RCC 7860 (cell line): Measurements from ENCODE around the gene GMEB2.
A peak's percentile ranks its signal among the peaks of the same experiment; 100 is the strongest.

Experiments
- DNase-seq: peaks from one replicate; pipeline ENCODE4 v3.0.0-alpha.2; 2015; ENCODE audit warnings: low spot score
- FAIRE-seq: peaks from 2 replicates; lab custom pipeline; 2012; peaks lifted over from hg19 to GRCh38; lab: Jason Lieb, UNC

Gene GMEB2

DNA sequence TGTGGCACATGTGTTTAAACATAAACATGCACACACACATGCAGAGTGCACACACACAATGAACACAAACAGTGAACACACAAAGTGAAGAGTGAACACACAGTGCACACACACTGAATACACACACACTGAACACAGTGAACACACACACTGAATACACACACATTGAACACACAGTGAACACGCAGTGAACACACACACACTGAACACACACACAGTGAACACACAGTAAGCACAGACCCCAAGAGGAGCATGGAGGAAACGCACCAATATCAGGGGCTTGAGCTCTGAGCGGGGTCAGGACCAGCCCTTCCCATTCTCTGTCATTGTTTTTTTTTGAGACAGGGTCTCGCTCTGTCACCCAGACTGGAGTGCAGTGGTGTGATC, 35.8 kb downstream of the GMEB2 start:
- no peak for DNase-seq
- FAIRE-seq, result no peak

DNA sequence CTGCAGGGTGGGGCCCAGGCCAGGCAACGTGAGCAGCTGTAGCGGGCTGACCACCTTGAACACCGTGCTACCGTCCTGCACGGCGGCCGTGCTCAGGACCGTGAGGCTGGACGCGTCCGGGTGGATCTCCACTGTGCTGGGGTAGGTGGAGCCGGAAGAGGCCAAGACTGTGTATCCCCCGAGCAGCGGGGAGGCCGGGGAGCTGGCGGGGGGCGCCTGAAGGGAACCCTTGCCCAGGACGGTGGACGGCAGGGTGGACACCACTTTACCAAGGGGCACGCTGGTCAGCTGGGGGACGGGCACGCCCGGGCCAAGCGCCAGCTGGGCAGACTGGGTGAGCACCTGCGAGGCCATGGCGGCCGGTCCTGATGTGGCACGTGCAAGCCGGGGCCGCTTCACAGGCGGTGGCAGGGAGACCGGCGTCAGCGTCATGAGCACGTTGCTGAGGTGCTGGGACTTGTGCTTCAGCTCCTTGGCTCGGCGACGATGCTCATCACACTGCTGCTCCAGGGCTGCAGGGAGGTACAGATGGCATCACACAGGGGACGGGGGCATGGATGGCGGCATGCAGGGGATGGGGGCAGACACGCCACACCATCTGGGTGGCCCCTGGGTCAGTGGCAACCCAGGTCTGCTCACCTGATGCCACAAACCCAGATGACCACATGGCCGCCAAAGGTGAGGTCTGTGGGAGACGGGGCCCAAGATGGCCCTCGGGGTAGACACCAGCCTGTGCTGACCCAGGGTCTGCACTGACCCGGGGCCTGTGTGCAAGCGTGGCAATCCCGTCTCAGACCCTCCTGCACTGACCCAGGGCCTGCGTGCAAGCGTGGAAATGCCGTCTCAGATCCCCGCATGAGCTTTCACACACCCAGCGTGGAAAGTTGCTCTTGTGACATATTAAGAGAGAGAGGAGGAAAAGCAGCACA, 36.4 kb downstream of the GMEB2 start:
- no peak for FAIRE-seq
- no peak for DNase-seq

- DNase-seq (no peak), FAIRE-seq (no peak)
Measured at GRCh38 chr20:63589261-63590217, 37.4 kb downstream of the GMEB2 start.

DNA sequence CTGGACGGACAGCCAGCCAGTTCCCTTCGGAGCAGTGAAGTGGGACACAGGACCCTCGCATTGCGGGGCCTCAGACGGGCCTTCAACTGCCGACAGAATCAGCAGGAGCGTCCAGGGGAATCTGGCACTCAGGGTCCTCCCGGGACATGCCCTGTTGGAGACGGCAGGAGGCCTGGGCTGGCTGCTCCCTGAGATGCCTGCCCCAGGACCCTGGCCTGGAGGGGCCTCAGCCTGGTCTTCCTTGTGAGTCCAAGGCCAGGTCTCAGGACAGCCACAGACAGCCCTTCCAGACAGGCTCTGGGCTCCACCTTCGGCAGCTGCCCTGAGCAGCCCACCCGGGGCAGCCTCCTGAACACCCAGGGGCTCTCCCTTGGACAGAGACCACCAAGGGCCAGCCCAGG, 38.3 kb downstream of the GMEB2 start:
- DNase-seq (no peak), FAIRE-seq (no peak)

- DNase-seq, result no peak
- no peak for FAIRE-seq
Measured at GRCh38 chr20:63587776-63588591, 38.9 kb downstream of the GMEB2 start.

GRCh38 chr20:63587256-63587655, 39.6 kb downstream of the GMEB2 start:
- DNase-seq, result no peak
- no peak for FAIRE-seq

GRCh38 chr20:63586797-63587196, 40.1 kb downstream of the GMEB2 start:
- FAIRE-seq (no peak), DNase-seq (no peak)

DNA sequence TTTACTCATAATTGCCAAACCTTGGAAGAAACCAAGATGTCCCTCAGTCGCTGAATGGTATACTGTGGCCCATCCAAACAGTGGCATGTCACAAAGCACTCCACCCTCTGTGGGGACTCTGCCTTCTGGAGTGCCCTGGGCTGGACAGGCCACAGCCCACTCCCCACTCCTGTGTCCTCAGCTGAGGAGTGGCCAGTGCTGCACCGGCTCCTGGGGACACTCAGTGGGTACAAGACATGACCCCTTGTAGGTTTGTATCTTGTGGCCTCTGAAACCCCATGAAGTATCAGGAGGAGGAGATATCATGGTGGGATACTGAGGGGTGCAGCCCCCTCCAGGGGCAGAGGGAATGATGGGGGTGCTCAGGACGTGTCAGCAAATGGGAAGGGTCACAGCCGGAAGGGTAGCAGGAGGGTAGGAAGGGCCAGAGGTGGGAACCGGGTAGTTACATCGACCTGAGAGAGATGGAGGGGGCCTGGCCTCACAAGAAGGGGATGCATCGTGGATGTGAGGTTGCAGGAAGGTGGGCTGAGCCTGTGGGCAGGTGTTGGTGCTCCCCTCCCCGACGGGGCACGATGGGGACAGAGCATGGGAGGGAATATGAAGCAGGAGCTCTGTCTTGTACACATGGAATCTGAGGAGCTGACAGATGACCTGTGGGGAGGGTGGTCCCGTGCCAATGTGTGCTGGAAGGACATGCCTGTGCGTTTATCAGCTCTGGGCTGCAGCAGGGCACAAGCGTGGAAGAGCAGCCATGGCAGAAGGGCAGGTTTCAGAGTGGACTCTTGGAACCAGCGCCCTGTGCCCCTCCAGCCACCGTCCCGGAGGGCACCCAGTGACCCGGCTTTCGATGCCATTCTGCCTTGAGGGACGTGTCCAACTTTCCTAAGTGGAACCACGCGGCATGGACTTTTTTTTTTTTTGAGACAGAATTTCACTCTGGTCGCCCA, 41.0 kb downstream of the GMEB2 start:
- no peak for FAIRE-seq
- no peak for DNase-seq

GRCh38 chr20:63582382-63583063, 44.4 kb downstream of the GMEB2 start:
- DNase-seq (no peak), FAIRE-seq (no peak)

- peak; percentile 60 for DNase-seq
Measured at GRCh38 chr20:63580796-63581461, 46.0 kb downstream of the GMEB2 start.

GRCh38 chr20:63579017-63579694, 47.7 kb downstream of the GMEB2 start:
- DNase-seq, result no peak
- FAIRE-seq, result no peak

More at GRCh38 chr20:63580796-63581461, 46.0 kb downstream of the GMEB2 start:
- FAIRE-seq, result no peak

GRCh38 chr20:63578224-63579016, 48.5 kb downstream of the GMEB2 start:
- no peak for DNase-seq
- no peak for FAIRE-seq

DNA sequence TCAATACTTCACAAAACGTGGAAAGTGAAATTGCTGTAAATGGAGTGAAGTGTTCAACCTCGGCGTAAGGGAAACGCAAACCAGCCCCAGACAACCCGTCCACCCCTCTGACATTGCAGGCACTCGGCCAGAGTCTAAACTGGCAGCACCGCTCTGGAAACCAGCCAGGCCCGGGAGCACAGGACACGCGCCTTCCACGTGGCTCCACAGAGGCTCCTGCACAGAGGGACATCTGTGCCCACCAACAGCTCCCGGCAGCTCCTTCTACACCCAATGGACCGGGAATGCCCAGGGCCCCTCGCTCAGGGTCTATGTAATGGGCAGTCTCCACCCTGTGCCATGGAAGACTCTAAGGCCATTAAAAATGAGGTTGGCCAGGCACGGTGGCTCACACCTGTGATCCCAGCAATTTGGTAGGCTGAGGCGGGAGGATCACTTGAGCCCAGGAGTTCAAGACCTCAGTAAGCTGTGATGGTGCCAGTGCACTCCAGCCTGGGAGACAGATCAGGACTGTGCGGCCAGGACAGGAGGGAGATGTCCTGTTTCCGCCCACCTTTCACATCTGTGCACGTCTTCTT, 49.5 kb downstream of the GMEB2 start:
- FAIRE-seq, result no peak
- DNase-seq, result no peak

DNA sequence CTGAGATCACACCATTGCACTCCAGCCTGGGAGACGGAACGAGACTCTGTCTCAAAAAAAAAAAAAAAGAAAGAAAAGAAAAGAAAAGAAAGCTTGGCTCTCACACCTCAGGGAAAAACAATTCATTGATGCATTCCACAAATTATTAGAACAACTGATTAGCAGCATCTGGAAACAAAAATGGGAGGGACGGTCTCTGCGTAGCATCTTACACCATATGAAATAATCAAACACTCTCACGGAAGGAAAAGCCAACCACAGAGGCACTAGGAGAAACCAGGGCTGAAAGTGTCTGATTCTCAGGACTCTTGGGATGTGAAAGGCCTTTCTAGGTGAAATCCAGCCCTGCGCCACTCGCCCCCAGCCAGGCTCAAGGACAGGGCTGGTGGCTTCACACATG, 50.6 kb downstream of the GMEB2 start:
- no peak for FAIRE-seq
- DNase-seq, result no peak

GRCh38 chr20:63574829-63575743, 51.8 kb downstream of the GMEB2 start:
- no peak for DNase-seq
- FAIRE-seq, result no peak
